PFSK-1 (cell line): ENCODE data around the gene DMGDH. TPM values are rescaled to one million over a fixed set of nuclear protein-coding genes. Genes with fewer than 3 reads are reported as not detected.

Experiments
- FOXP2 ChIP-seq: optimal IDR thresholded peaks from 2 replicates; pipeline ENCODE3; 2011; ENCODE audit warnings: borderline replicate concordance, control low read depth, inconsistent platforms; ENCODE audit not compliant: insufficient read depth; ENCODE audit errors: extremely low read length, extremely low read depth
- POLR2AphosphoS5 ChIP-seq: IDR thresholded peaks from 2 replicates; pipeline ENCODE4 v1.6.1; 2012; ENCODE audit warnings: low read depth, mild to moderate bottlenecking, control low read depth, low read length, moderate library complexity
- SIN3A ChIP-seq: IDR thresholded peaks from 2 replicates; pipeline ENCODE4 v1.6.1; 2012; ENCODE audit warnings: mild to moderate bottlenecking, low read length, moderate library complexity, borderline replicate concordance; ENCODE audit not compliant: insufficient read depth
- TAF1 ChIP-seq: IDR thresholded peaks from 2 replicates; pipeline ENCODE4 v1.6.1; 2012; ENCODE audit warnings: low read length, control low read depth, borderline replicate concordance; ENCODE audit not compliant: insufficient read depth
- polyA plus RNA-seq: library from polyadenylated mRNA; unstranded; fragments of >200 nt; gene quantifications from one replicate; pipeline ENCODE4 v1.2.1, GENCODE V29; 2012; ENCODE audit warnings: low read depth, missing spikeins; ENCODE audit not compliant: insufficient read length
- TF ChIP-seq, protein P1 (sequence below), 2 experiments: IDR thresholded peaks; 2 replicates each; pipeline versions ENCODE4 v1.6.1 to v1.8.0; 2011 to 2012; ENCODE audit warnings: low read depth in 2 of 2, low read length in 2 of 2, control low read depth in 1 of 2, inconsistent platforms in 1 of 2, mild to moderate bottlenecking in 1 of 2, moderate library complexity in 1 of 2; ENCODE audit not compliant: insufficient read depth in 1 of 2

The DMGDH gene
- not detected for polyA plus RNA-seq

DNA sequence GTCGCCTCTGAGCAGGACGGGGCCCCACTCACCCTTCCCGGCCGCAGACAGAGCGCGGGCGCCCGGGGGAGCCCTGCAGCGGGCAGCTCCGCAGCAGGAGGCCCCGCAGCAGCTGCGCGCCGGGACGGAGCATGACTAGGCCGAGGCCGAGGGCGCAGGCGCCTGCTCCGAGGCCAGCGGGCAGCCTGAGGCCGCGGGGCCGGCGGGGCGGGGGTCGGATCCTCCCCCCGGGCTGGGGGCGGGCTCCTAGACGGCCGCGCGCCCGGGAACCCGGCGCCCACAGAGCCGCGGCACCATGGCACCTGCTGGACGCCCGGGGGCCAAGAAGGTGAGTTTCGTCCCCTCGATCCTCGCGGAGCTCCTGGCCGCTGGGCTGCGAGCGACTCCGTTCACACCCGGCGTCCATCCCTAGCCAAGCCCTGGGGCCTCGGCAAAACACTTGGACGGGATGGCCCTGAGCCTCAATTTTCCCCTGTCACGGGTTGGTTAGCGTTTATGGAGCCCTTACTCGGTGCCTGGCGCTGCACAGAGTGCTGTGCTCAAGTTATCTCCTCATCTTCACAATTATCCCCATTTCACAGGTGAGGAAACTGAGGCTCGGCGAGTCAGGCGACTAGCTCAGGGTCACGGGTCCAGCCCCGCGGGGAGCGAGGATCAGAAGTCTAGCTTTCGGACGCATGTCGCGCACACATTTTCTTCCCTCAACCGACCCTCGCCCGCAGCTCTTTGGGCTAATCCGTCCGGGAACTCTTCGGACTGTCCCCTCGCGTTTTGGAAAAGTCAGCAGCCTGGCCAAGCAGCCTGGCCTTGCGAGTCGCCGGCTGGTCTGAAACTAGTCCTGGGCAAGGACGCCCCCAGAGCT, at the start of gene DMGDH, which contains the start of gene BHMT2:
Gene DMGDH (minus strand): TSS at position 187 of the 862 bp plus-strand sequence. CDS start 54 bp downstream, at position 133.
Gene BHMT2 (plus strand): TSS at position 280 of the 862 bp plus-strand sequence. CDS start 16 bp downstream, at position 296.
- no peak for TF ChIP-seq SIN3A
- TF ChIP-seq POLR2AphosphoS5, result no peak
- TF ChIP-seq, protein P1, sequence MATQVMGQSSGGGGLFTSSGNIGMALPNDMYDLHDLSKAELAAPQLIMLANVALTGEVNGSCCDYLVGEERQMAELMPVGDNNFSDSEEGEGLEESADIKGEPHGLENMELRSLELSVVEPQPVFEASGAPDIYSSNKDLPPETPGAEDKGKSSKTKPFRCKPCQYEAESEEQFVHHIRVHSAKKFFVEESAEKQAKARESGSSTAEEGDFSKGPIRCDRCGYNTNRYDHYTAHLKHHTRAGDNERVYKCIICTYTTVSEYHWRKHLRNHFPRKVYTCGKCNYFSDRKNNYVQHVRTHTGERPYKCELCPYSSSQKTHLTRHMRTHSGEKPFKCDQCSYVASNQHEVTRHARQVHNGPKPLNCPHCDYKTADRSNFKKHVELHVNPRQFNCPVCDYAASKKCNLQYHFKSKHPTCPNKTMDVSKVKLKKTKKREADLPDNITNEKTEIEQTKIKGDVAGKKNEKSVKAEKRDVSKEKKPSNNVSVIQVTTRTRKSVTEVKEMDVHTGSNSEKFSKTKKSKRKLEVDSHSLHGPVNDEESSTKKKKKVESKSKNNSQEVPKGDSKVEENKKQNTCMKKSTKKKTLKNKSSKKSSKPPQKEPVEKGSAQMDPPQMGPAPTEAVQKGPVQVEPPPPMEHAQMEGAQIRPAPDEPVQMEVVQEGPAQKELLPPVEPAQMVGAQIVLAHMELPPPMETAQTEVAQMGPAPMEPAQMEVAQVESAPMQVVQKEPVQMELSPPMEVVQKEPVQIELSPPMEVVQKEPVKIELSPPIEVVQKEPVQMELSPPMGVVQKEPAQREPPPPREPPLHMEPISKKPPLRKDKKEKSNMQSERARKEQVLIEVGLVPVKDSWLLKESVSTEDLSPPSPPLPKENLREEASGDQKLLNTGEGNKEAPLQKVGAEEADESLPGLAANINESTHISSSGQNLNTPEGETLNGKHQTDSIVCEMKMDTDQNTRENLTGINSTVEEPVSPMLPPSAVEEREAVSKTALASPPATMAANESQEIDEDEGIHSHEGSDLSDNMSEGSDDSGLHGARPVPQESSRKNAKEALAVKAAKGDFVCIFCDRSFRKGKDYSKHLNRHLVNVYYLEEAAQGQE (IDR thresholded peaks at IDR 0.05; ENCODE audit: insufficient read depth in 1 of 2, low read depth in 2 of 2, low read length in 2 of 2), result no peak
- TF ChIP-seq FOXP2, result no peak

DNA sequence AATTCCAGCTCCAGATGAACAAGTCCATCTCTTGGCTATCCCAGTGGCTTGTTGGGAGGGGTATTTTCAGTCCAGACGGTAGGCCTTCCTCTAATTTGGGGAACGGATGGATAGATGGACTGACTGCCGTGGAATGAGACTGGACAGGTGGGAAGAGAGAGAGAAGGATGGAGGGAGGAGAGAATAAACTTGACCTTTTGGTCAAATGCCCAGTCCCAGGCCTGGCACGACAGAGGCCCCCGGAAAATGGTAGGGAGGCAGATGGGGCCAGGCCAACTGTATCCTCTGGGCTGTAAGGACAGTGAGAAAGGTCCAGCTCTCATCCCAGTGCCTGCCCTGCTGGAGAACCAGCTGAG, 43.2 kb upstream of the DMGDH start:
- TF ChIP-seq, protein P1 (IDR thresholded peaks at IDR 0.05; ENCODE audit: insufficient read depth in 1 of 2, low read depth in 2 of 2, low read length in 2 of 2), result no peak
- TF ChIP-seq FOXP2 (no peak), TAF1 (no peak), SIN3A (no peak), POLR2AphosphoS5 (no peak)

DNA sequence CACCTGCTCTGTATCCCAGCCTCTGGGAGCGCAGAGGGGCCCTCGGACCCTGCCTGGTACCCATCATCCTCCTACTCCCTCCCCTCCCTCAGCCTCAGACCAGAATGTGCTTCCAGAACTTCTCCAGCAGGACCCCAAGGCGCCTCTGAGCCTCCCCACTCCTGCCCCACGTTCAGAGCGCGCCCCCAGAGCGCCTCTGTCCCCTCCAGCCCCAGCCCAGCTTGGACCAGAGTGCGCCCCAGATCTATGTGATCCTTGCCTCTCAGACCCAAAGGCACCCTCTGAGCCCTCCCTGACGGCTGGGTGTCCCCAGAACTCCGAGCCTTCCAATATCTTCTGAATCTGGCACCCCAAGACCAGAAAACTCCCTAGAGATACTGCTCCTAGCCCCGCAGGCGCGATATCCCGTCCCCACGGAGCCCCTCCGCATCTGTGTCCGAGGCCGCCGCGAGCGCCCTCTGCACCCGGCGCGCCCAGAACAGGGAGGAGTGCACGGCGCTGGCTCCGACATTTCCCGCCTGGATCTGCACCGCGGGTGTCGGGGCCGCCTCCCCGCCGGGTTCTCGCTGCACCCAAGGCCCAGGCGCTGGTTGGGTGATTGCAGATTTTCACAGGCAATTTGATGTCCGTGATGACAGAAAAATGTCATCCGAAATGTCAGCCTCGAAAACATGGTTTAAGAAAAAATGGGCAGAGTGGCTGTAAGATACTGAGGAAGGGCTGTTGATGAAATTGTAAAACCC, 42.7 kb upstream of the DMGDH start:
- TF ChIP-seq SIN3A (no peak), FOXP2 (no peak)

DNA sequence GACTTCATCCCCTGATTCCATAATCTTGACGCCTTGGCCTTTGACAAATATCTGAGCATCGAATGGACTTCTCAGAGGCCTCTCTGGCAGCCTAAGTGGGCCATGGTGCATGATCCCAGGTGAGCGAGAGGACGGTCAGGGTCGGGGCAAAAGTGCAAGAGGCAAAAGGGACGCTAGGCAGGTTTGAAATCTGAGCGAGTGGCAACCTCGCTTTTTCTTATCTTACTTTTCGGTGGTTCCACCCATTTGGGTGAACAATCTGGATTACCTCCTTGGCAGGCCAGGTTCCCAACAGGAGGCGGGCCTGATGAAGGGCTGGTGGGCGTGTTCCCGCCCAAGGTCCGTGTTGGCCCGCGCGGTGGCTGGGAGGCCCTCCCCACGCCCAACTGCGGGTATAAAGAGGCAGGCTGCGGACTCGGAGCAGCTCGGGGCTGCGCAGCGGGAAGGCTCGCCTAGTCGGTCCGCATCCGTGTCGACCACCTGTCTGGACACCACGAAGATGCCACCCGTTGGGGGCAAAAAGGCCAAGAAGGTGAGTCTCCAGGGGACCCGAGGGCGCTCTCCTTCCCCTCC, 42.0 kb upstream of the DMGDH start, which contains the start of gene BHMT:
Gene BHMT (plus strand): TSS at position 423 of the 573 bp plus-strand sequence. CDS start 77 bp downstream, at position 500.
- TF ChIP-seq, protein P1 (IDR thresholded peaks at IDR 0.05; ENCODE audit: insufficient read depth in 1 of 2, low read depth in 2 of 2, low read length in 2 of 2), result no peak
- no peak for TF ChIP-seq TAF1
